Endothelial cell of umbilical vein (primary cell): ENCODE results near the gene TOGARAM2. TPM values are rescaled to one million over a fixed set of nuclear protein-coding genes. Genes with fewer than 3 reads are reported as not detected.

Experiments
- BruUV-seq: library from RNA; stranded (reverse); fragments of 400-500 nt; replicated peaks from 2 replicates; lab custom pipeline; 2021; lab: Mats Ljungman, UMichigan
- CTCF ChIA-PET: fragments of 300-600, 350-600 bp; sonication (Branson Sonifier 250); formaldehyde crosslinking; loops from one replicate; lab custom pipeline; 2021; ENCODE audit warnings: antibody characterized with exemption, inconsistent platforms; lab: Charles Lee
- POLR2A ChIA-PET: fragments of 300-600, 350-600 bp; sonication (Branson Sonifier 250); formaldehyde crosslinking; loops from one replicate; lab custom pipeline; 2021; ENCODE audit warnings: antibody characterized with exemption, inconsistent platforms; lab: Charles Lee
- DNase-seq: peaks from one replicate; pipeline ENCODE4 v3.0.0-alpha.2; 2011; ENCODE audit warnings: low read depth, low spot score
- FAIRE-seq: peaks from 2 replicates; lab custom pipeline; 2011; peaks lifted over from hg19 to GRCh38; lab: Jason Lieb, UNC
- H2AFZ ChIP-seq: 2 replicates; pipeline ENCODE4 v1.6.0; 2012; ENCODE audit warnings: low read depth, low read length, control low read depth, inconsistent platforms
- H3K27ac ChIP-seq: 2 replicates; pipeline ENCODE4 v1.5.1; 2011; ENCODE audit warnings: low read depth, mild to moderate bottlenecking, control low read depth, low read length, moderate library complexity; ENCODE audit not compliant: insufficient read depth
- H3K27me3 ChIP-seq, 2 experiments: 2 replicates each; pipeline versions ENCODE4 v1.6.0 to v1.6.1; 2011; ENCODE audit warnings: low read length in 2 of 2, mixed read lengths in 1 of 2; ENCODE audit not compliant: control insufficient read depth in 2 of 2, insufficient read depth in 2 of 2
- H3K36me3 ChIP-seq, 2 experiments: 2 replicates in 1 of 2; 3 replicates in 1 of 2; pipeline ENCODE4 v1.5.1; 2011; ENCODE audit warnings: low read length in 2 of 2, mild to moderate bottlenecking in 1 of 2, moderate library complexity in 1 of 2; ENCODE audit not compliant: control insufficient read depth in 2 of 2, insufficient read depth in 2 of 2; ENCODE audit errors: extremely low read depth in 1 of 2
- H3K4me1 ChIP-seq: 3 replicates; pipeline ENCODE4 v1.5.1; 2011; ENCODE audit warnings: mild to moderate bottlenecking, low read length; ENCODE audit not compliant: control insufficient read depth, insufficient read depth; ENCODE audit errors: extremely low read depth
- H3K4me2 ChIP-seq: 2 replicates; pipeline ENCODE4 v1.6.1; 2011; ENCODE audit warnings: low read length, control low read depth, mixed read lengths; ENCODE audit not compliant: insufficient read depth
- H3K4me3 ChIP-seq, 3 experiments: fragments of 200-600 bp in 1 of 3; sonication (generic), shearing (Covaris generic) in 1 of 3; replicated peaks in 1 of 3; 2 replicates each; pipeline ENCODE4 v1.5.1; 2011 to 2016; ENCODE audit warnings: control low read depth in 3 of 3, low read length in 3 of 3, mild to moderate bottlenecking in 2 of 3, inconsistent platforms in 1 of 3, low read depth in 1 of 3, moderate library complexity in 1 of 3; ENCODE audit not compliant: insufficient read depth in 1 of 3
- H3K79me2 ChIP-seq: 2 replicates; pipeline ENCODE4 v1.6.0; 2012; ENCODE audit warnings: low read length, inconsistent platforms; ENCODE audit not compliant: control insufficient read depth, insufficient read depth
- H3K9ac ChIP-seq: replicated peaks from 2 replicates; pipeline ENCODE3; 2011; ENCODE audit warnings: low read length, control low read depth; ENCODE audit not compliant: insufficient read depth; ENCODE audit errors: extremely low read depth
- H3K9me1 ChIP-seq: replicated peaks from 3 replicates; pipeline ENCODE4 v1.6.0; 2011; ENCODE audit warnings: mild to moderate bottlenecking, low read length; ENCODE audit not compliant: control insufficient read depth, insufficient read depth; ENCODE audit errors: extremely low read depth
- H3K9me3 ChIP-seq: replicated peaks from 2 replicates; pipeline ENCODE4 v1.5.1; 2012; ENCODE audit warnings: low read length, inconsistent platforms; ENCODE audit not compliant: control insufficient read depth, insufficient read depth
- H4K20me1 ChIP-seq: replicated peaks from 2 replicates; pipeline ENCODE3; 2011; ENCODE audit warnings: mild to moderate bottlenecking, low read length; ENCODE audit not compliant: control insufficient read depth, insufficient read depth; ENCODE audit errors: extremely low read depth
- EZH2 ChIP-seq: IDR thresholded peaks from 2 replicates; pipeline ENCODE4 v1.6.1; 2012; ENCODE audit warnings: borderline replicate concordance, low read depth, mild to moderate bottlenecking, moderate library complexity, low read length, inconsistent platforms; ENCODE audit not compliant: severe bottlenecking
- FOS ChIP-seq: IDR thresholded peaks from 2 replicates; pipeline ENCODE4 v1.6.1; 2011; ENCODE audit warnings: mild to moderate bottlenecking, low read length, moderate library complexity, borderline replicate concordance; ENCODE audit not compliant: insufficient read depth
- GATA2 ChIP-seq: IDR thresholded peaks from 2 replicates; pipeline ENCODE4 v1.7.0; 2011; ENCODE audit warnings: low read depth, mild to moderate bottlenecking, moderate library complexity, mixed read lengths, low read length; ENCODE audit not compliant: insufficient read length, insufficient read depth
- JUN ChIP-seq: IDR thresholded peaks from 2 replicates; pipeline ENCODE4 v1.6.1; 2011; ENCODE audit warnings: borderline replicate concordance, low read depth; ENCODE audit not compliant: insufficient read length, insufficient read depth
- MYC ChIP-seq: IDR thresholded peaks from one replicate; pipeline ENCODE4 v1.6.1; 2011; ENCODE audit warnings: mild to moderate bottlenecking, low read depth, low read length
- POLR2A ChIP-seq: IDR thresholded peaks from 2 replicates; pipeline ENCODE4 v1.6.1; 2012; ENCODE audit warnings: low read depth, mild to moderate bottlenecking, control low read depth, low read length
- POLR2AphosphoS5 ChIP-seq: IDR thresholded peaks from 2 replicates; pipeline ENCODE4 v1.6.1; 2012; ENCODE audit warnings: low read depth, mild to moderate bottlenecking, control low read depth, low read length, moderate library complexity; ENCODE audit not compliant: insufficient read depth
- dilution Hi-C: fragments of 300-500 bp; cut with MboI; formaldehyde crosslinking; loops from one replicate; pipeline ENCODE4 v1.15.0; 2019; ENCODE audit warnings: low sequenced_read_pairs; ENCODE audit not compliant: extremely low pct_ligation_motif_present
- intact Hi-C: fragments of 100-400 bp; cut with micrococcal nuclease; formaldehyde crosslinking; loops from one replicate; pipeline ENCODE4 v1.10.0; 2022
- polyA plus RNA-seq, 4 experiments: library from polyadenylated mRNA; depleted of rRNA in 3 of 4; stranded (reverse) in 3 of 4; unstranded in 1 of 4; fragments of >200 nt; gene quantifications; 2 replicates each; pipeline versions ENCODE4 v1.2.1 to v1.2.3, GENCODE V29; 2011 to 2012; ENCODE audit warnings: missing spikeins in 1 of 4
- total RNA-seq: library from RNA; stranded (reverse); gene quantifications from 2 replicates; pipeline ENCODE4 v1.2.3, GENCODE V29; 2021
- TF ChIP-seq, protein P1 (sequence below): IDR thresholded peaks from 2 replicates; pipeline ENCODE4 v1.6.1; 2011; ENCODE audit not compliant: insufficient read depth, insufficient read length
- TF ChIP-seq, protein P2 (sequence below), 2 donors: IDR thresholded peaks; 1 replicate in 1 of 2; 2 replicates in 1 of 2; pipeline ENCODE4 v1.5.1; 2011; ENCODE audit warnings: low read length in 2 of 2, mild to moderate bottlenecking in 2 of 2, moderate library complexity in 2 of 2, control low read depth in 1 of 2, inconsistent platforms in 1 of 2, low read depth in 1 of 2; ENCODE audit not compliant: insufficient read depth in 1 of 2; ENCODE audit errors: extremely low read depth in 1 of 2

Gene TOGARAM2
- total and polyA plus RNA-seq, 2 donors (not counting 3 experiments of a cell fraction or from before 2014, with no cell fraction given), result not detected

DNA sequence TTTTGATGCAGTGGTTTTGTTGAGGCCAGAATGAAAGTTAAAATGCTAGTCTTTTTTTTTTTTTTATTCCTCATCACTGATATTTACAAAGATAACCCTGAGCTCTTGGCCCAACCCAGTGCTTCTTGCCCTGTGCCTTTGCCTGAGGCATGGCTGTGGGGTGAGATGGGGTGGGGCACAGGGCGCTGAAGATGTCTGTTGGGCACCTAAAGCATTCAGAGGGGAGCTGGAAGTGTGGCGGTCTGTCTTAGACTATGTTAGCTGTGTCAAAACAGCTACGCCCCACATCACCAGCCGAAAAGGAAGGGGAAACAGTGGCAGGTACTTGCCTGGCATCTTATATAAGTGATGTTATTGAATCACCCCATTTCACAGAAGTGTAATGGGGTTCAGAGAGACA, 20.7 kb downstream of the TOGARAM2 start:
- H3K4me3 ChIP-seq, result no peak overlapping the region
- no TSS peak for BruUV-seq
- no peaks in the 10 kb centered on the region for H3K27me3 ChIP-seq
- H3K4me2 ChIP-seq, result no peak overlapping the region
- no peaks in the 10 kb centered on the region for H4K20me1 ChIP-seq
- no peaks in the 10 kb centered on the region for H3K79me2 ChIP-seq
- no peaks in the 10 kb centered on the region for H3K9me3 ChIP-seq
- CTCF ChIA-PET, result interaction anchor here (1.0 kb wide), 1 partner anchor 8 kb away, joined by 3 read pairs; no protein-coding TSS in a partner anchor
- FAIRE-seq (no peak), DNase-seq (no peak)
- H3K4me1 ChIP-seq, result no peaks in the 10 kb centered on the region
- H3K36me3 ChIP-seq, result no peaks in the 10 kb centered on the region
- intact Hi-C loops, result no loop called here
- no peaks in the 10 kb centered on the region for H3K9me1 ChIP-seq
- POLR2A ChIA-PET, result no interaction called here
- H3K27ac ChIP-seq, result no peak overlapping the region
- no peak overlapping the region for H2AFZ ChIP-seq
- TF ChIP-seq EZH2, result no peak
- no peak for TF ChIP-seq JUN
- no peak for TF ChIP-seq GATA2
- no peak for TF ChIP-seq MYC
- no peak for TF ChIP-seq POLR2A
- TF ChIP-seq, protein P1, sequence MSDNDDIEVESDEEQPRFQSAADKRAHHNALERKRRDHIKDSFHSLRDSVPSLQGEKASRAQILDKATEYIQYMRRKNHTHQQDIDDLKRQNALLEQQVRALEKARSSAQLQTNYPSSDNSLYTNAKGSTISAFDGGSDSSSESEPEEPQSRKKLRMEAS, result no peak
- TF ChIP-seq FOS, result no peak
- no peak for TF ChIP-seq POLR2AphosphoS5
- TF ChIP-seq, protein P2, sequence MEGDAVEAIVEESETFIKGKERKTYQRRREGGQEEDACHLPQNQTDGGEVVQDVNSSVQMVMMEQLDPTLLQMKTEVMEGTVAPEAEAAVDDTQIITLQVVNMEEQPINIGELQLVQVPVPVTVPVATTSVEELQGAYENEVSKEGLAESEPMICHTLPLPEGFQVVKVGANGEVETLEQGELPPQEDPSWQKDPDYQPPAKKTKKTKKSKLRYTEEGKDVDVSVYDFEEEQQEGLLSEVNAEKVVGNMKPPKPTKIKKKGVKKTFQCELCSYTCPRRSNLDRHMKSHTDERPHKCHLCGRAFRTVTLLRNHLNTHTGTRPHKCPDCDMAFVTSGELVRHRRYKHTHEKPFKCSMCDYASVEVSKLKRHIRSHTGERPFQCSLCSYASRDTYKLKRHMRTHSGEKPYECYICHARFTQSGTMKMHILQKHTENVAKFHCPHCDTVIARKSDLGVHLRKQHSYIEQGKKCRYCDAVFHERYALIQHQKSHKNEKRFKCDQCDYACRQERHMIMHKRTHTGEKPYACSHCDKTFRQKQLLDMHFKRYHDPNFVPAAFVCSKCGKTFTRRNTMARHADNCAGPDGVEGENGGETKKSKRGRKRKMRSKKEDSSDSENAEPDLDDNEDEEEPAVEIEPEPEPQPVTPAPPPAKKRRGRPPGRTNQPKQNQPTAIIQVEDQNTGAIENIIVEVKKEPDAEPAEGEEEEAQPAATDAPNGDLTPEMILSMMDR (IDR thresholded peaks at IDR 0.05; ENCODE audit: extremely low read depth in 1 of 2, insufficient read depth in 1 of 2, low read depth in 1 of 2, low read length in 2 of 2), result no peak
- dilution Hi-C loops, result no loop called here
- no peak overlapping the region for H3K9ac ChIP-seq
